CD4-positive, alpha-beta T cell (primary cell): ENCODE measurements around the gene DUXB. TPM values are rescaled to one million over a fixed set of nuclear protein-coding genes. Genes with fewer than 3 reads are reported as not detected.

Experiments used
- ATAC-seq: fragments of 200-7000 bp; cut with Tn5 transposase; one replicate; pipeline ENCODE4 v1.10.0; 2022; ENCODE audit warnings: mild to moderate bottlenecking; ENCODE audit not compliant: poor library complexity
- CTCF ChIA-PET: fragments of 350-600 bp; sonication (Branson Sonifier 250); formaldehyde crosslinking; loops from one replicate; lab custom pipeline; 2021; ENCODE audit warnings: antibody characterized with exemption, inconsistent platforms; lab: Charles Lee
- POLR2A ChIA-PET: fragments of 350-600 bp; sonication (Branson Sonifier 250); formaldehyde crosslinking; loops from one replicate; lab custom pipeline; 2021; ENCODE audit warnings: antibody characterized with exemption, inconsistent platforms; lab: Charles Lee
- DNase-seq, 14 experiments: peaks; one replicate each; pipeline ENCODE4 v3.0.0-alpha.2; 2013 to 2020; ENCODE audit warnings: mixed read lengths in 2 of 14
- H3K27ac ChIP-seq, 2 donors: one replicate each; pipeline versions ENCODE4 v1.5.1 to v1.7.0; 2013; ENCODE audit warnings: low read length in 2 of 2, low read depth in 1 of 2, mild to moderate bottlenecking in 1 of 2
- H3K27me3 ChIP-seq, 2 experiments: 1 replicate in 1 of 2; 2 replicates in 1 of 2; pipeline versions ENCODE4 v1.6.1 to v1.7.0; 2013; ENCODE audit warnings: low read length in 2 of 2, control low read depth in 1 of 2, mild to moderate bottlenecking in 1 of 2, moderate library complexity in 1 of 2; ENCODE audit not compliant: insufficient read depth in 2 of 2, control insufficient read depth in 1 of 2
- H3K36me3 ChIP-seq: one replicate; pipeline ENCODE4 v1.6.1; 2013; ENCODE audit warnings: low read length, control low read depth; ENCODE audit not compliant: insufficient read depth
- H3K4me1 ChIP-seq: one replicate; pipeline ENCODE4 v1.6.1; 2013; ENCODE audit warnings: low read length, control low read depth; ENCODE audit not compliant: insufficient read depth
- H3K4me3 ChIP-seq: one replicate; pipeline ENCODE4 v1.5.1; 2013; ENCODE audit warnings: mild to moderate bottlenecking, low read length, moderate library complexity
- H3K9me3 ChIP-seq, 2 experiments: 1 replicate in 1 of 2; 2 replicates in 1 of 2; pipeline versions ENCODE4 v1.6.1 to v1.7.0; 2013; ENCODE audit warnings: low read length in 2 of 2, mild to moderate bottlenecking in 2 of 2, control low read depth in 1 of 2, moderate library complexity in 1 of 2; ENCODE audit not compliant: control insufficient read depth in 1 of 2, insufficient read depth in 1 of 2
- H3K27ac Mint-ChIP-seq: one replicate; pipeline ENCODE4 v1.8.0; 2020; ENCODE audit warnings: mixed read lengths
- H3K27me3 Mint-ChIP-seq: one replicate; pipeline ENCODE4 v1.8.0; 2021; ENCODE audit warnings: mixed read lengths
- H3K36me3 Mint-ChIP-seq: one replicate; pipeline ENCODE4 v1.8.0; 2021; ENCODE audit warnings: low read depth, mixed read lengths
- H3K4me1 Mint-ChIP-seq: one replicate; pipeline ENCODE4 v1.8.0; 2021; ENCODE audit warnings: low read depth, mixed read lengths
- H3K4me3 Mint-ChIP-seq: one replicate; pipeline ENCODE4 v1.8.0; 2020; ENCODE audit warnings: mild to moderate bottlenecking, mixed read lengths
- H3K9me3 Mint-ChIP-seq: one replicate; pipeline ENCODE4 v1.8.0; 2020; ENCODE audit warnings: mixed read lengths
- intact Hi-C, 2 experiments: fragments of 100-400 bp; cut with DNase I in 1 of 2; cut with micrococcal nuclease in 1 of 2; formaldehyde crosslinking; loops; one replicate each; pipeline versions ENCODE4 v1.15.1 to v1.9.0; 2023 to 2025; cut with DNase I, micrococcal nuclease
- total RNA-seq, 174 experiments: library from RNA in 2 of 174; stranded (reverse) in 2 of 174; gene quantifications; one replicate each; pipeline ENCODE4 v1.2.3 and lab custom pipeline; 2021 to 2026
- TF ChIP-seq, protein P1 (sequence below): fragments of 200-600 bp; IDR thresholded peaks from one replicate; pipeline ENCODE4 v1.8.0; 2022; ENCODE audit warnings: antibody characterized with exemption, mild to moderate bottlenecking

DUXB gene
- total RNA-seq, 2 experiments from 2014 or later, result not detected

DNA sequence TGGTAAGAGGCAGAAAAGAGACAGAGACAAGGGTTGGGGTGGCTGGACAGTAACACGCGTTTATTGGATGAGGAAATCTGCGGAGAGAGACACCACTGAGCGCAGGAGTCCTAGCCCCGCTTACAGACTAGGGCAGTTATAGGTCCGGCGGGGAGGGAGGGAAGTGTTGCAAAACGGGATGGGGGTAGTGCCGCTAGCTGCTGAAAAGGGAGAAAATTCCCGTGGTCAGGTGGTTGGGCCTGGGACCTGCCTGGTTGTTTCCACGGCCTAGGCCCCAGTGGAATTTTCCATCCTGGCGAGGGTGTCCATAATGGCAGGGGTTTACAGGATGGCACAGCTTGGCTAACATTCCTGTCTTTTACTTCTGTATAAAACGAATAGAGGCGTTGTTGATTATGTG lies 19.0 kb downstream of the DUXB start:
- no peaks in the 10 kb centered on the region for H3K36me3 Mint-ChIP-seq
- ATAC-seq (no peak), DNase-seq (no peak)
- POLR2A ChIA-PET, result no interaction called here
- no peaks in the 10 kb centered on the region for H3K27me3 Mint-ChIP-seq
- intact Hi-C loops, result no loop called here
- Histone ChIP-seq H3K27ac (no peak overlapping the region), H3K27me3 (no peaks in the 10 kb centered on the region), H3K9me3 (no peaks in the 10 kb centered on the region), H3K4me1 (no peaks in the 10 kb centered on the region), H3K36me3 (no peaks in the 10 kb centered on the region), H3K4me3 (no peak overlapping the region)
- H3K27ac Mint-ChIP-seq, result no peak overlapping the region
- TF ChIP-seq, protein P1, sequence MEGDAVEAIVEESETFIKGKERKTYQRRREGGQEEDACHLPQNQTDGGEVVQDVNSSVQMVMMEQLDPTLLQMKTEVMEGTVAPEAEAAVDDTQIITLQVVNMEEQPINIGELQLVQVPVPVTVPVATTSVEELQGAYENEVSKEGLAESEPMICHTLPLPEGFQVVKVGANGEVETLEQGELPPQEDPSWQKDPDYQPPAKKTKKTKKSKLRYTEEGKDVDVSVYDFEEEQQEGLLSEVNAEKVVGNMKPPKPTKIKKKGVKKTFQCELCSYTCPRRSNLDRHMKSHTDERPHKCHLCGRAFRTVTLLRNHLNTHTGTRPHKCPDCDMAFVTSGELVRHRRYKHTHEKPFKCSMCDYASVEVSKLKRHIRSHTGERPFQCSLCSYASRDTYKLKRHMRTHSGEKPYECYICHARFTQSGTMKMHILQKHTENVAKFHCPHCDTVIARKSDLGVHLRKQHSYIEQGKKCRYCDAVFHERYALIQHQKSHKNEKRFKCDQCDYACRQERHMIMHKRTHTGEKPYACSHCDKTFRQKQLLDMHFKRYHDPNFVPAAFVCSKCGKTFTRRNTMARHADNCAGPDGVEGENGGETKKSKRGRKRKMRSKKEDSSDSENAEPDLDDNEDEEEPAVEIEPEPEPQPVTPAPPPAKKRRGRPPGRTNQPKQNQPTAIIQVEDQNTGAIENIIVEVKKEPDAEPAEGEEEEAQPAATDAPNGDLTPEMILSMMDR, result no peak
- no peak overlapping the region for H3K4me3 Mint-ChIP-seq
- CTCF ChIA-PET, result no interaction called here
- H3K9me3 Mint-ChIP-seq, result no peaks in the 10 kb centered on the region
- no peaks in the 10 kb centered on the region for H3K4me1 Mint-ChIP-seq

DNA sequence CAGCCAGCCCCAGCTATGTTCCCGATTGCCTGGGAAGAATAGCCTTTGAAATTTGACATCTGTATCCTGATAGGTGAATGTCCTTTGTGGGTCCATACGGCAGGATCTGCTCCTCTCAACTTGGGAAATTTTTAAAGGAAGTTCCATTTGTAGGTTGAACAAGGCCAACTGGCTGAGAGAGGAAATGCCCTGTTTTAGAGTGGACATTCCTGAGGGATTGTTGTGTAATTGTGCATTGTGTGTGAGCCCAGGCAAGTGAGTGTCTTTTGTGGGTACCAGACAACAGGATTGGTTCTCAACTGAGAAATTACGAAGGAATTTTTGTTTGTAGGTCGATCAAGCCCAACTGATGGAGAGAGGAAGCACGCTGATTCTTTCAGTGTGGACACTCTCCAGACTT lies 21.9 kb downstream of the DUXB start:
- Histone ChIP-seq H3K4me1 (no peaks in the 10 kb centered on the region), H3K36me3 (no peaks in the 10 kb centered on the region), H3K27ac (no peak overlapping the region), H3K4me3 (no peak overlapping the region), H3K27me3 (no peaks in the 10 kb centered on the region), H3K9me3 (no peaks in the 10 kb centered on the region)
- DNase-seq (no peak), ATAC-seq (no peak)
- H3K27me3 Mint-ChIP-seq, result no peaks in the 10 kb centered on the region
- H3K9me3 Mint-ChIP-seq, result no peaks in the 10 kb centered on the region
- intact Hi-C loops, result no loop called here
- no peaks in the 10 kb centered on the region for H3K4me1 Mint-ChIP-seq
- CTCF ChIA-PET, result no interaction called here
- H3K4me3 Mint-ChIP-seq, result no peak overlapping the region
- no peak overlapping the region for H3K27ac Mint-ChIP-seq
- POLR2A ChIA-PET, result no interaction called here
- no peaks in the 10 kb centered on the region for H3K36me3 Mint-ChIP-seq
- TF ChIP-seq, protein P1, result no peak

DNA sequence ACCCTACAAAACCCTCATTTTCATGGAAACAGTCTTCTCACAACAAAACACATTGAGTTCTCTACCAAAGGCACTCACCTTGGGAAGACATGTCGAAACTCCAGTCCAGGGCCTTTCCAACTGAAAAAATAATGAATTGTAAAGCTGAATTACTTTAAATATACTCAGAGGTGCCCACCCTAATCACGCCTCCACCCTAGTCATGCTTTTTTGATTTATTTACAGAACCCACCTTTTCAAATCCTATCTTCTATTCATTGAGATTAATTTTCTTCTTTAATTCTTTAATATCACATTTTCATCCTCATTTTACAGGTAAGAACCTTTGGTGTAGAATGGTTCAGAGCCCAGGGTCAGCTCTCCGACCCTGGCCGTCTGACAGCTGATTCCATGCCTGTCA lies 24.4 kb downstream of the DUXB start, which contains the start of gene CPHXL2:
TSS of gene CPHXL2 (minus strand) at position 101 of the 400 bp plus-strand sequence. CDS start at position 91, 10 bp downstream.
- no peaks in the 10 kb centered on the region for H3K9me3 Mint-ChIP-seq
- Histone ChIP-seq H3K27ac (no peak within 1 kb of the TSS), H3K4me3 (no peak within 1 kb of the TSS), H3K36me3 (no peaks in the 10 kb centered on the region), H3K27me3 (no peaks in the 10 kb centered on the region), H3K4me1 (no peaks in the 10 kb centered on the region), H3K9me3 (no peaks in the 10 kb centered on the region)
- ChIA-PET CTCF (no interaction called here), POLR2A (no interaction called here)
- ATAC-seq, result no peak
- no peaks in the 10 kb centered on the region for H3K36me3 Mint-ChIP-seq
- TF ChIP-seq, protein P1, result no peak
- H3K4me3 Mint-ChIP-seq, result no peak within 1 kb of the TSS
- no peaks in the 10 kb centered on the region for H3K4me1 Mint-ChIP-seq
- H3K27ac Mint-ChIP-seq, result no peak within 1 kb of the TSS
- no peak for DNase-seq
- intact Hi-C loops, result no loop called here
- H3K27me3 Mint-ChIP-seq, result no peaks in the 10 kb centered on the region
